8988T (cell line): ENCODE measurements around the gene ZNF836.

ENCODE experiments used
- DNase-seq: peaks from one replicate; pipeline ENCODE4 v3.0.0; 2011

Gene ZNF836

DNA sequence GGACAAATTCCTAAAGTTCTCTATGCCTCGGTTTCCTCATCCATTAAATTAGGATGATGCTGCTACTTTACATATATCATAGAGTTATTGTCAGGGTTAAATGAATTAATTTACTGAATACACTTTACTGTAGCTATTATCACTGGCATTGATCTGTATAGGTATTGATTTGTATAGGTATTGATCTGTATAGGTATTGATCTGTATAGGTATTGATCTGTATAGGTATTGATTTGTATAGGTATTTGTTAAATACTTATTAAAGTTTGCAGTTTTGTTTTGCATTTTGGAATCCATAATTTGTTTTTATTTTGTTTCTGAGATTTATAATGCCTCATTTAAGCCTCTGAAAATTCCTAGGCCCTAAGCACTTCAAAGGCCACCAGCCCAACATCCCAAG is 16.0 kb upstream of the ZNF836 start:
- DNase-seq: no peak

DNA sequence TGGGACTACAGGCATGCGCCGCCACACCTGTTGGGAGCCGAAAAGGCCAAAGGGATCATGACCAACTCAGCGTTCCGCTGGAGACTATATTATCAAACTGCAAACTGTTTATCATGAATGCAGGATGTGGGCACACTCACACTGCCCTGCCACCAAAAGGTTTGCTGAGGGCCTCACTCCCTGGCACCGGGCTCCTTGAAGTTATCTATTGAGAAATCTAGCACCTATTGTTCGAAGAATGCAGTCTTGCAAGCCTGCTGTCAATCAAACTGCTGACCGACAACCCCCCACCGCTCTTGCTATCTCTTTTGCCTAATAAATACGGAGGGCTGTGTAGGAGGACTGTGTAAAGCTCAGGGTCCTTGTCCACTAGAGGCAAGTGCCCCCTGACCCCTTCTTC is 5.2 kb upstream of the ZNF836 start:
- no peak for DNase-seq

DNA sequence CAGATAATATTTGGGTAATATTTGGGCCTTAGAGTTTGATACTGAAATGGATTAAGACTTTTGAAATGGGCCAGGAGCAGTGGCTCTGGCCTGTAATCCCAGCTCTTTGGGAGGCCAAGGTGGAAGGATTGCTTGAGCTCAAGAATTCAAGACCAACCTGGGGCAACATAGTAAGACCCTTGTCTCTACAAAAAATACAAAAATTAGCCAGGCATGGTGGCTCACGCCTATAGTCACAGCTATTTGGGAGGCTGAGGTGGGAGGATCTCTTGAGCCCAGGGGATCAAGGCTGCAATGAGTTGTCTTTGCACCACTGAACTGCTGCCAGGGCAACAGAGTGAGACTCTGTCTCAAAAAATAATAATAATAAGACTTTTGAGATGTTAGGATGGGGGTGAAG is 926 bp upstream of the ZNF836 start:
- DNase-seq: no peak

DNA sequence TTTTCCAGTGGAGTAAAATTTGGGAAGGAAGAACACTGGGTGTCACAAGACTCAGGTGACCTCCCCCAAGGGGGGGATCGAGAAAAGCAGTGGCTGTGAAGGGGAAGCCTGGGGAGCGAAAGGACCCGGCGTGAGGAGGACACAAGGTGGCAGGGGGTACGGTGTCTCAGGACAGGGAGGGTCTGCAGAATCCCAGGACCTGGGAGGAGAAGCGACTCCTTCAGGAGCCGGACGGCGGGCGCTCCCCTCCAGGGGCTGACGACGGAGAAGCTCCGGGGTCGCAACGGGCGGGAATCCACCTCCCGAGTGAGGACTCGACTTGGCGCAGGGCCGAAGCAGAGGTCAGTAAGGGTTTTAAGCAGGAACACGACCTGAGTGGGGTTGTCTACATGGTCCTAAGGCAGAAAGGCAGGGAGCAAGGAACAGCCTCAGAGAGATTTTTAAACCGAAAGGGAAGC is 529 bp downstream of the ZNF836 start:
- DNase-seq: no peak

DNA sequence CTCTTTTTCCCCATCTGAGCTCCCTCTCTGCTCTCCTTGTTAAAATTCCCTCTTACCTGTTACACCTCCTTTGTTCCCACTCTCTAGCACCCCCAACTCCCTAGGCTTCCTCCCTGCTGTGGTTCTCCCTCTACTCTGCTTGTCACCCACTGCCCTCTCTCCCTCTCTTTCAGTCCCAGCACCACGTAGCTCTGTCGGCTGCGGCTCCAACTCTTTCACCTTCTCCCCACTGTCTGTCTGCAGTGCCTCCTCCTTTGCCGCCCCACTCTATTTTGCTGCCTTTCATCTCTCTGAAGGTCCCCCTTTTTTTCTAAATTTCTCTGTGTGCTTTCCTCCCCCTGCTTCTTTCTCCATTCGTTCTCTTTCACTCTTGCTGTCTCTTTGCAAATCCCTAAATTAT is 1.1 kb downstream of the ZNF836 start:
- no peak for DNase-seq

DNA sequence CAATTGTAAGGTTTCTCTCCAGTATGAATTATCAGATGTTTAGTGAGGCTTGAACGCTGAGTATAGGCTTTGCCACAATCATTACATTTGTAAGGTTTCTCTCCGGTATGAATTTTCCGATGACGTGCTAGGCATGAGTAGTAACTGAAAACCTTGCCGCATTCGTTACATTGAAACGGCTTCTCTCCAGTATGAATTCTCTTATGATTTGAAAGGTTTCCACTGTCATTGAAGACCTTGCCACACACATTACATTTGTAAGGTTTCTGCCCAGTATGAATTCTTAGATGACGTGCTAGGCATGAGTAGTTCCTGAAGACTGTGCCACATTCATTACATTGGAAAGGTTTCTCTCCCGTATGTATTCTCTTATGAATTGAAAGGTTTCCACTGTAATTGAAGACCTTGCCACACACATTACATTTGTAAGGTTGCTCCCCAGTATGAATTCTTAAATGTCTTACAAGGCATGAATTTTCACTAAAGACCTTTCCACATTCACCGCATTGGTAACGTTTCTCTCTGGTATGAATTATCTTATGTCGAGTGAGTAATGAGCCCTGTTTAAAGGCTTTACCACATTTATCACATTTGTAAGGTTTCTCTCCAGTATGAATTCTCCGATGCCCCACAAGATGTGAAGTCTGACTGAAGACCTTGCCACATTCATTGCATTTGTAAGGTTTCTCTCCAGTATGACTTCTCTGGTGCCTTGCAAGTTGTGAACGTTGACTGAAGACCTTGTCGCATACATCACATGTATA is 15.6 kb downstream of the ZNF836 start:
- no peak for DNase-seq

DNA sequence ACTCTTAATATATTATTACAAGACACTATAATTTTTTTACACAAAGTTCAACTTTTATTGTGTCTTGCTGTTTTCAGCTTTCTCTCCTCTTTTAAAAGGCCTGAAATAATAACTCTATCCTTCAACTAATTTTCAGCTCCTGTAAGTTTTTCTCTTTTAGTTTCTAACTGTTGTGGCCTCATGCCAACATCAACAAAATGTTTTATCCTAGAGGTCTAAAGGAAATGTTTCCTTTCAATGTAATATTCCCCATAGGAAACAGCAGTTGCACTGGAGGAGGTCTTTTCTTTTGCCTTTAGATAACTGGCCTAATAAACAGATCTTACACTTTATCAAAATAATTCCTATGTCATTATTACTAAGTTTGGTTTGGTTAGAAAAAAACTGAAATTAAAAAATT is 23.2 kb downstream of the ZNF836 start:
- no peak for DNase-seq

DNA sequence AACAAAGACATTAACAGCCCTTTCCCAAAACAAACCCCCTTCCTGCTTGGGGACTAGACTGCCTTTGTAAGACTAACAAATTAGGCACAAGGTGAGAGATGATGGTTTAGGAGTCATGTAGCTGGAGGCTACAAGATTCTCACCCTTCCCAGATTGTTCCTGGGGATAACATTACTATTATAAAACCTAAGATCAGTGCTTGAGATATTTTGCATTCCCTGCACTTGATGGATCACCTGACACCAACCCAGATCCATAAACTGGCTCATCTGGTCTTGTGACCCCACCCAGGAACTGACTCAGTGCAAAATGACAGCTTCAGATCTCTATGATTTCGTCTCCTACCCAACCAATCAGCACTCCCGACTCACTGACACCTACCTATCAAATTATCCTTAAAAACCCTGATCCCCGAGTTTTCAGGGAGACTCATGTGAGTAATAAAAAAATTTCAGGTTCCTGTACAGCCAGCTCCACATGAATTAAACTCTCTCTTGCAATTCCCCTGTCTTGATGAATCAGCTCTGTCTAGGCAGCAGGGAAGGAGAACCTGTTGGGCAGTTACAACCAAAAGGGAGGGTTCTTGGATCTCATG is 29.3 kb downstream of the ZNF836 start:
- no peak for DNase-seq

DNA sequence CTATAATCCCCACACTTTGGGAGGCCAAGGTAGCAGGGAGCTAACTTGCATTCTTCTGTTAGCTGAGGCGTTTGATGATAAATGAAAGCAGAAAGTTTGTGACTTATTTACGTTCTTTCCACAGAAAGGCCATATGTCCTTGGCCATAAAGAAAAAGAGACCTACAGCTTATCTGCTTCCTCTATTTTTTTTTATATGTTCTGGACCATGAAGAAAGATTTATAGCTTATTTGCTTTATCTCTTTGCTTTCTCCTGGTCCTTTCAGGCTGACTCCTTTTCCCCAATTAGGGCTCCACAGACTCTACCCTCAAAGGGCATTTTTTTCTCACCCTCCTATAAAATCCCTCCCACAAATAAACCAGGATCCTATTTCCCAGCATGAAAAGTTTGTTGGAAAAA is 30.2 kb downstream of the ZNF836 start:
- no peak for DNase-seq

DNA sequence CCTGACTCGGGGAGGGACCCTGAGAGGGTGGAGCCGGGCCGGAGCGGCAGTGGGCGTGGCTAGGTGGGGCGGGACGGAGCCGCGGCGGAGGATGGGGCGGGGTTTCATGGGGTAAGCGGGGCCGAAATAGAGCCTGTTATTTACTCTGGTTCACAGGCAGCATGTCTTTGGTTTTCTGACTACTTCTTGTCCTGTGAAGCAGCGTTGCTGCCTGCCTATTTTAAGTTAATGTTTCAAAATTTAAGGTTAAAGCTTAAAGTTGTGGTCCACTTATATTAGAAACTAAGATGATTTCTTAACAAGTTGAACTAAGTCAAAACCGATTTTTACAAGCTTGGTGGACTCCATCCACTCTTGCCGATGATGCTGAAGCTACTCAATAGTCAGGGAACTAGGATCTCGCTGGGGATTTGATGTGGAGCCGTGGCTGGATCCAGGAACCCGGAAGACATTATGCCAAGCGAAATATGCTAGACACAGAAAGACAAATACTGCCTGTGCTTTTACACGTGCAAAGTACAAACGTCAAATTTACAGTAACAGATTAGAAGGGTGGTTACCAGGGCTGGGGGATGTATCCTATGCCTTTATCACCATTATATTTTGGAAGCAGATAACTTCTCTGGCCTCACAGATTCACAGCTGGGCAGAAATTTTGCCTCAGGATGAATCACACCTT is 31.2 kb downstream of the ZNF836 start:
- DNase-seq: peak; percentile 50

DNA sequence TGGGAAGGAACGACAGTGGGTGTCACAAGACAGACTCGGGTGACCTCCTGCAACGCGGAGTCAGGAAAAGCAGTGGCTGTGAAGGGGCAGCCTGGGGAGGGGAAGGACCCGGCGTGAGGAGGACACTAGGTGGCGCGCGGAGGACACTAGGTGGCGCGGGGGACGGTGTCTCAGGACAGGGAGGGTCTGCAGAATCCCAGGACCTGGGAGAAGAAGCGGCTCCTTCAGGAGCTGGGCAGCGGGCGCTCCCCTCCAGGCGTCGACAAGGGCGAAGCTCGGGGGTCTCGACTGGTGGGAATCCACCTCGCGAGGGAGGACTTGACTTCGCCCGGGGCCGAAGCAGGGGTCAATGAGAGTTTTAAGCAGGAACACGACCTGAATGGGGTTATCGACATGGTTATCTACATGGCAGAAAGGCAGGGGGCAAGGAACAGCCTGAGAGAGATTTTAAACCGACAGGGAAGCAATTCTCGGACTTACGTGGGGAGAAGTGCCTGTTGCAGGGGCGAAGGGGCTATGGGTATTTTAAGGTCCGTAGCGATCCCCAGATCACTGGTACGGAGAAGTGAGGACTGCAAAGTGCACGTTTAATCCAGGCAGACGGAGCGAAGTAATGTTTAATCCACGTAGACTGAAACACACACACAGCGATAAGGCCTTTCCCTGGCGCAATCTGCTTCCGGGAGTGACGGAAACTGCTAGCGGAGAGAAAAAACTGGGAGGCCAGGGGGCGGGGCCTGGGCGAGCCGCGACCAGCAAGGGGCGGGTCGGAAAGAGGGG is 32.0 kb downstream of the ZNF836 start, which contains the start of gene ZNF616:
Gene ZNF616, minus strand, starts transcription at position 687 of the 780 bp plus-strand sequence. CDS start 9,426 bp downstream, outside the sequence.
- DNase-seq: peak; percentile 46

DNA sequence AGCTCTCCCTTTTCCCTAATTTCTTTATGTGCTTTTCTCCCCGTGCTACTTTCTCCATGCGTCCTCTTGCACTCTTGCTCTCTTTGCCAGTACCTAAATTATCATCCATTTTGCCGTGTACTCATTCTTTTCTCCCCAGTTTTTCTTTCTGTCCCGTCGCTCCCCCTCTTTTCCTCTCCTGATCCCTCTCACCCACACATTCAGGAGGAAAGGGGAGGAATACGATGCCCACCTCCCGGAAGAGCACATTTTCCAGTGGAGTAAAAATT is 32.5 kb downstream of the ZNF836 start:
- no peak for DNase-seq

DNA sequence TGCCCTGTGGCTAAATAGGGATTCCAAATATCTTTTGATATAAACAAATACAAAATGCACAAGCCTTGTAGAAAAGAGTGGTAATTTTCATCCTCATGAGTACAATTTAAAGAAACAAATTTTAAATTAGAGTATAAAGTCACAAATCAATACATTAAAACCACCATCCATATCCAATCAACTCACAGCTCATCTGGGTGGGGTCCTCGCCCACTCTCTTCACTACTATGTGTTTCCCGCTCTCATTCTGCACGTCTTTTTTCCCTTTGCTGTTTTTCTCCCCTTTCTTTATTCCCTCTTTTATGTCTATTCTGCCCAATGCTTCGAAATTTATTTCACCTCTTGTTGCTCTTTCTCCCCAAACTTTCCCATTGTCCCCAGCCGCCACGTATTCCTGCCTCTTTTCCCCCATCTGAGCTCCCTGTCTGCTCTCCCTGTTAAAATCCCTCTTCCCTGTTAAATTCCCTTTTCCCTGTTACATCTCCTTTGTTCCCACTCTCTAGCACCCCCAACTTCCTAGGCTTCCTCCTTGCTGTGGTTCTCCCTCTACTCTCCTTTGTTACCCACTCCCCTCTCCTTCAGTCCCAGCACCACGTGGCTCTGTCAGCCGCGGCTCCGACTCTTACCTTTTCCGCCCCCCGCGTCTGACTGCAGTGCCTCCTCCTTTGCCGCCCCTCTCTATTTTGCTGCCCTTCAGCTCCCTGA is 33.0 kb downstream of the ZNF836 start:
- no peak for DNase-seq

DNA sequence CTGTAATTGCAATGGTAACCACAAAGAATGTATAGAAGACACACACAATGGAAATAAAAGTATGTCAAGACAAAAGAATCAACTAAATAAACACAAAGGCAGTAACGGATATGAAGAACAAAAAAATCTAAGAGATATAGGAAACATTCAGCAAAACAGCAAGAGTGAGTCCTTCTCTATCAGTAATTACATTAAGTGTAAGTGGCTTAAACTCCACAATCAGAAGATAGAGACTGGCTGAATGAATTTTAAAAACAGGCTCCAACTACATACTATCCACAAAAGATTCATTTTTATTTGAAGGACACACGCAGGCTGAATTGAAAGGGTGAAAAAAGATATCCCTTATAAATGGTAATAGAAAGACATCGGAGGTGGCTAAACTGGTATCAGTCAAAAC is 51.1 kb downstream of the ZNF836 start:
- DNase-seq: no peak

DNA sequence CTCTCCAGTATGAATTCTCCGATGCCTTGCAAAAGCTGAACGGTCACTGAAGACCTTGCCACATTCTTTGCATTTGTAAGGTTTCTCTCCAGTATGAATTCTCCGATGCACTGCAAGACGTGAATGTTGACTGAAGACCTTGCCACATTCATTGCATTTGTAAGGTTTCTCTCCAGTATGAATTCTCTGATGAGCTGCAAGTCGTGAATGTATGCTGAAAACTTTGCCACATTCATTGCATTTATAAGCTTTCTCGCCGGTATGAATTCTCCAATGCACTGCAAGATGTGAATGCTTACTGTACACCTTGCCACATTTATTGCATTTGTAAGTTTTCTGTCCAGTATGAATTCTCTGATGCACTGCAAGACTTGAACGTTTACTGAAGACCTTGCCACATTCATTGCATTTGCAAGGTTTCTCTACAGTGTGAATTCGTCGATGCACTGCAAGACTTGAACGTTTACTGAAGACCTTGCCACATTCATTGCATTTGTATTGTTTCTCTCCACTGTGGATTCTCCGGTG is 55.8 kb downstream of the ZNF836 start:
- DNase-seq: no peak

DNA sequence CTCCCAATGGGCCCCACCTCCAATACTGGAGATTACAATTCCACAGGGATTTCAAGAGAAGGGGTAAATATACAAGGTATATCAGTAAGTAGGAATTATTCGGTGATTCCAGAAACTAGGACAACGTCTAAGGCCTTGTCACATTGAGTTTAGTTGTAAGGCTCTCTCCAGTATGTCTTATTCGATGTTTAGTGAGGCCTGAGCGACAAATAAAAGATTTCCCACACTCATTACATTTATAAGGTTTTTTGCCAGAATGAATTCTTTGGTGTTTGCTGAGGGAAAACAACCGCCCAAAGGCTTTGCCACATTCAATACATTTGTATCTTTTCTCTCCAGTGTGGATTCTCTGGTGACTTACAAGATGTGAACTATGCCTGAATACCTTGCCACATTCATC is 56.7 kb downstream of the ZNF836 start:
- DNase-seq: no peak

DNA sequence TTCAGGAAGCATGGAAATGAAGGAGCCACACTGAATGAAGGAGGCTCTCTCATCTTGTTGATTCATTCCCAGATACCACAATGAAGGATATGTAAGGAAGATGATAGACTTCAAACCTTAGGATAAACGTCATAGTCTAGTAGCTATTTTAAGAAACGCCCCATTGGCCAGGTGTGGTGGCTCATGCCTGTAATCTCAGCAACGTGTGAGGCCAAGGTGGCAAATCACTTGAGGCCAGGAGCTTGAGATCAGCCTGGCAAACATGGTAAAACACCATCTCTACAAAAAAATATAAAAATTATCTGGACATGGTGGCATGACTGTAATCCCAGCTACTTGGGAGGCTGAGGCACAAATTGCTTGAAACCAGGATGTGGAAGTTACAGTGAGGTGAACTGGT is 58.8 kb downstream of the ZNF836 start:
- no peak for DNase-seq

DNA sequence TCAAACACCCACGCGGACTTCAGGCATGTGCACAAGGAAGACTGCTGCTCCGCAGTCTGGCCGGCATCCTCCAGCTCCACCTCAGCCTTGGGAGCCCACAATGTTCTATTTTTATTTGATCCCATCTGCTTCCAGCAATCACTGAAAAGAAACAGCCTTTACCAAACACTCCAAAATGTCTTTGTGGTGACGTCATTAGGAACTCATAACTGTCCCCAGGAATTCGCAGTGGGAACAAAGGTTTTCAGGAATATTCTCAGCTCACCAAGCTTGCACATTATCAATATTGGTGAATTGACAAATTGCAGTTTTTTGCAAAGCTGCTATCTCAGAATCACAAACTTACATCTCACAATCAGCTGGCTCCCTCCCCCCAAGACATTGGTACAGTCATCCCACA is 60.6 kb downstream of the ZNF836 start:
- no peak for DNase-seq
